ENCODE measurements around the gene PCDH18.
"Not testable (repeated sequence)": the region's sequence is repeated elsewhere in the genome, so short reads cannot be mapped to it uniquely, and the experiment has no call there.

GRCh38 chr4:137483313-137483959 is 48.9 kb downstream of the PCDH18 start:
- TF ChIP-seq SMC3 (IDR thresholded peaks at IDR 0.05; ENCODE audit: low read depth, low read length); POLR2A (IDR thresholded peaks at IDR 0.05; ENCODE audit: low read depth, low read length); CEBPB (IDR thresholded peaks at IDR 0.05; ENCODE audit: low read depth, low read length); MAZ (IDR thresholded peaks at IDR 0.05; ENCODE audit: borderline replicate concordance, low read depth, low read length); RAD21 (IDR thresholded peaks at IDR 0.05; ENCODE audit: low read length): not testable (repeated sequence)
- TF ChIP-seq, protein P1, sequence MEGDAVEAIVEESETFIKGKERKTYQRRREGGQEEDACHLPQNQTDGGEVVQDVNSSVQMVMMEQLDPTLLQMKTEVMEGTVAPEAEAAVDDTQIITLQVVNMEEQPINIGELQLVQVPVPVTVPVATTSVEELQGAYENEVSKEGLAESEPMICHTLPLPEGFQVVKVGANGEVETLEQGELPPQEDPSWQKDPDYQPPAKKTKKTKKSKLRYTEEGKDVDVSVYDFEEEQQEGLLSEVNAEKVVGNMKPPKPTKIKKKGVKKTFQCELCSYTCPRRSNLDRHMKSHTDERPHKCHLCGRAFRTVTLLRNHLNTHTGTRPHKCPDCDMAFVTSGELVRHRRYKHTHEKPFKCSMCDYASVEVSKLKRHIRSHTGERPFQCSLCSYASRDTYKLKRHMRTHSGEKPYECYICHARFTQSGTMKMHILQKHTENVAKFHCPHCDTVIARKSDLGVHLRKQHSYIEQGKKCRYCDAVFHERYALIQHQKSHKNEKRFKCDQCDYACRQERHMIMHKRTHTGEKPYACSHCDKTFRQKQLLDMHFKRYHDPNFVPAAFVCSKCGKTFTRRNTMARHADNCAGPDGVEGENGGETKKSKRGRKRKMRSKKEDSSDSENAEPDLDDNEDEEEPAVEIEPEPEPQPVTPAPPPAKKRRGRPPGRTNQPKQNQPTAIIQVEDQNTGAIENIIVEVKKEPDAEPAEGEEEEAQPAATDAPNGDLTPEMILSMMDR (conservative IDR thresholded peaks at IDR 0.05; ENCODE audit: low read depth, low read length): not testable (repeated sequence)
- TF ChIP-seq, protein P2, sequence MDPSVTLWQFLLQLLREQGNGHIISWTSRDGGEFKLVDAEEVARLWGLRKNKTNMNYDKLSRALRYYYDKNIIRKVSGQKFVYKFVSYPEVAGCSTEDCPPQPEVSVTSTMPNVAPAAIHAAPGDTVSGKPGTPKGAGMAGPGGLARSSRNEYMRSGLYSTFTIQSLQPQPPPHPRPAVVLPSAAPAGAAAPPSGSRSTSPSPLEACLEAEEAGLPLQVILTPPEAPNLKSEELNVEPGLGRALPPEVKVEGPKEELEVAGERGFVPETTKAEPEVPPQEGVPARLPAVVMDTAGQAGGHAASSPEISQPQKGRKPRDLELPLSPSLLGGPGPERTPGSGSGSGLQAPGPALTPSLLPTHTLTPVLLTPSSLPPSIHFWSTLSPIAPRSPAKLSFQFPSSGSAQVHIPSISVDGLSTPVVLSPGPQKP (IDR thresholded peaks at IDR 0.05; ENCODE audit: borderline replicate concordance, low read depth, low read length): not testable (repeated sequence)
